K562 (cell line): Measurements from ENCODE around the gene SPNS2. TPM values are rescaled to one million over a fixed set of nuclear protein-coding genes. Genes with fewer than 3 reads are reported as not detected.

Experiments
- ATAC-seq: fragments of 200-7000 bp; cut with Tn5 transposase; 3 replicates; pipeline ENCODE4 v1.9.1; 2020; ENCODE audit warnings: moderate library complexity
- BruUV-seq: library from RNA; stranded (reverse); fragments of 400-500 nt; replicated peaks from 2 replicates; lab custom pipeline; 2021; lab: Mats Ljungman, UMichigan
- CTCF ChIA-PET: fragments of 300-600 bp; formaldehyde crosslinking; extraction: SDS; loops from one replicate; lab custom pipeline; 2021; ENCODE audit warnings: low intra/inter-chr PET ratio; lab: Yijun Ruan, JAX
- POLR2A ChIA-PET: fragments of 300-600, 350-650 bp; sonication (Branson Sonifier 250); formaldehyde crosslinking; extraction: SDS; loops from one replicate; lab custom pipeline; 2021; ENCODE audit warnings: antibody characterized with exemption, inconsistent platforms; lab: Yijun Ruan, JAX
- DNase-seq, 4 experiments: peaks; one replicate each; pipeline versions ENCODE4 v3.0.0 to v3.0.0-alpha.2; 2011 to 2018; ENCODE audit warnings: low spot score in 3 of 4, mixed read lengths in 3 of 4; ENCODE audit errors: extremely low read depth in 1 of 4
- FAIRE-seq: peaks from 2 replicates; lab custom pipeline; 2011; peaks lifted over from hg19 to GRCh38; lab: Jason Lieb, UNC
- H2AFZ ChIP-seq: 2 replicates; pipeline ENCODE4 v1.6.0; 2011; ENCODE audit warnings: low read depth, low read length, control low read depth, inconsistent platforms
- H3K27ac ChIP-seq: fragments of 200-600 bp; 3 replicates; pipeline ENCODE4 v1.8.0; 2011; ENCODE audit warnings: low read depth, mild to moderate bottlenecking, control low read depth, inconsistent platforms, low read length, moderate library complexity, mixed read lengths; ENCODE audit errors: extremely low read depth
- H3K27me3 ChIP-seq, 2 experiments: fragments of 300-600 bp in 1 of 2; 2 replicates in 1 of 2; 3 replicates in 1 of 2; pipeline versions ENCODE4 v1.6.0 to v1.8.0; 2011; ENCODE audit warnings: inconsistent platforms in 2 of 2, low read length in 2 of 2, mild to moderate bottlenecking in 1 of 2, mixed read lengths in 1 of 2, moderate library complexity in 1 of 2; ENCODE audit not compliant: control insufficient read depth in 2 of 2, insufficient read depth in 2 of 2
- H3K36me3 ChIP-seq: fragments of 300-600 bp; 3 replicates; pipeline ENCODE4 v1.8.0; 2011; ENCODE audit warnings: mild to moderate bottlenecking, low read length, inconsistent platforms; ENCODE audit not compliant: control insufficient read depth, insufficient read depth
- H3K4me1 ChIP-seq, 2 experiments: fragments of 200-600 bp in 1 of 2; replicated peaks in 1 of 2; 2 replicates in 1 of 2; 3 replicates in 1 of 2; pipeline versions ENCODE4 v1.5.1 to v1.8.0; 2011; ENCODE audit warnings: inconsistent platforms in 2 of 2, low read length in 2 of 2, mild to moderate bottlenecking in 1 of 2, mixed read lengths in 1 of 2, moderate library complexity in 1 of 2; ENCODE audit not compliant: control insufficient read depth in 2 of 2, insufficient read depth in 2 of 2
- H3K4me2 ChIP-seq: 2 replicates; pipeline ENCODE4 v1.6.1; 2011; ENCODE audit warnings: low read length, control low read depth, inconsistent platforms, mixed read lengths; ENCODE audit not compliant: insufficient read depth
- H3K4me3 ChIP-seq: fragments of 200-600 bp; sonication (generic), shearing (Covaris generic); 2 replicates; pipeline ENCODE4 v1.5.1; 2016; ENCODE audit warnings: control low read depth, inconsistent platforms
- H3K79me2 ChIP-seq: fragments of 200-600 bp; 3 replicates; pipeline ENCODE4 v1.8.0; 2011; ENCODE audit warnings: low read length, inconsistent platforms; ENCODE audit not compliant: control insufficient read depth, insufficient read depth
- H3K9ac ChIP-seq, 2 experiments: 2 replicates each; pipeline versions ENCODE4 v1.6.0 to v1.6.1; 2011; ENCODE audit warnings: low read depth in 2 of 2, low read length in 2 of 2, control low read depth in 1 of 2, inconsistent platforms in 1 of 2, mild to moderate bottlenecking in 1 of 2, mixed read lengths in 1 of 2; ENCODE audit not compliant: insufficient read depth in 1 of 2
- H3K9me1 ChIP-seq: one replicate; pipeline ENCODE4 v1.6.0; 2011; ENCODE audit warnings: inconsistent platforms, mild to moderate bottlenecking, low read length, moderate library complexity; ENCODE audit not compliant: control insufficient read depth, insufficient read depth
- H3K9me3 ChIP-seq: replicated peaks from 2 replicates; pipeline ENCODE4 v1.5.1; 2011; ENCODE audit warnings: low read depth, low read length, inconsistent platforms; ENCODE audit not compliant: control insufficient read depth, insufficient read depth
- H4K20me1 ChIP-seq: replicated peaks from 2 replicates; pipeline ENCODE4 v1.6.1; 2011; ENCODE audit warnings: low read length, inconsistent platforms, mixed read lengths; ENCODE audit not compliant: control insufficient read depth, insufficient read depth
- EZH2 ChIP-seq: IDR thresholded peaks from 2 replicates; pipeline ENCODE4 v1.6.1; 2012; ENCODE audit warnings: low read depth, mild to moderate bottlenecking, inconsistent platforms, low read length, borderline replicate concordance
- NFIC ChIP-seq: fragments of 450-650 bp; IDR thresholded peaks from 2 replicates; pipeline ENCODE4 v1.6.1; 2017; ENCODE audit warnings: mild to moderate bottlenecking, inconsistent platforms
- POLR2B ChIP-seq: fragments of 450-650 bp; IDR thresholded peaks from 2 replicates; pipeline ENCODE4 v1.6.1; 2018; ENCODE audit warnings: low read depth; ENCODE audit not compliant: partially characterized antibody
- ZNF551 ChIP-seq: fragments of 250-450 bp; sonication (Bioruptor Pico); IDR thresholded peaks from 2 replicates; pipeline ENCODE4 v1.5.0; 2021; ENCODE audit warnings: mild to moderate bottlenecking, moderate library complexity
- WGBS: fragments of 100-300 bp; shearing (Covaris generic); methylation state at CpG from one replicate; pipeline ENCODE4 v1.1.6; 2016; ENCODE audit warnings: low coverage, mixed read lengths; ENCODE audit not compliant: insufficient coverage; ENCODE audit errors: missing lambda C conversion rate; 5-methylcytosine and 5-hydroxymethylcytosine counted together
- in situ Hi-C: fragments of 300-500 bp; cut with MboI; formaldehyde crosslinking; loops from 4 replicates; pipeline ENCODE4 v1.15.0; 2018; ENCODE audit warnings: inconsistent platforms, mixed read lengths
- intact Hi-C: fragments of 100-400 bp; cut with micrococcal nuclease; formaldehyde crosslinking; loops from 2 replicates; pipeline ENCODE4 v1.14.2; 2022
- polyA plus RNA-seq, 8 experiments: library from polyadenylated mRNA; depleted of rRNA in 4 of 8; stranded (reverse) in 5 of 8; unstranded in 3 of 8; fragments of >200 nt; fragmentation: Nextera tagmentation in 2 of 8; fragmentation: Illumina TruSeq in 1 of 8; extraction: Ambion mirVana in 2 of 8; extraction: Trizol in 1 of 8; gene quantifications; 2 replicates each; pipeline versions ENCODE4 v1.2.1 to v1.2.3, GENCODE V29; 2011 to 2014; ENCODE audit warnings: inconsistent platforms in 1 of 8, missing spikeins in 1 of 8
- total RNA-seq, 7 experiments: library from RNA; depleted of rRNA in 6 of 7; stranded (reverse); fragments of >200 nt in 6 of 7; fragmentation: Illumina TruSeq in 2 of 7; extraction: Trizol in 2 of 7; gene quantifications; 2 replicates each; pipeline versions ENCODE4 v1.2.1 to v1.2.3, GENCODE V29; 2011 to 2021; ENCODE audit warnings: low replicate concordance in 1 of 7
- TF ChIP-seq, protein P1 (sequence below): sonication (generic); formaldehyde crosslinking; IDR thresholded peaks from 2 replicates; pipeline ENCODE4 v1.8.0; 2022; ENCODE audit warnings: mild to moderate bottlenecking, missing genetic modification reagents
- TF ChIP-seq, protein P2 (sequence below): sonication (generic); formaldehyde crosslinking; IDR thresholded peaks from 2 replicates; pipeline ENCODE4 v1.8.0; 2022; ENCODE audit warnings: mild to moderate bottlenecking, missing genetic modification reagents
- TF ChIP-seq, protein P3 (sequence below): sonication (generic); formaldehyde crosslinking; IDR thresholded peaks from 2 replicates; pipeline ENCODE4 v1.8.0; 2023; ENCODE audit warnings: mild to moderate bottlenecking, missing genetic modification reagents
- TF ChIP-seq, protein P4 (sequence below): fragments of 250-450 bp; sonication (Bioruptor Pico); IDR thresholded peaks from 2 replicates; pipeline ENCODE4 v1.5.0; 2021

The SPNS2 gene
- total and polyA plus RNA-seq, 9 of the 15 experiments (the other 6 are each of a cell fraction or from before 2014, with no cell fraction given) = 0.06 TPM; not detected in 8

DNA sequence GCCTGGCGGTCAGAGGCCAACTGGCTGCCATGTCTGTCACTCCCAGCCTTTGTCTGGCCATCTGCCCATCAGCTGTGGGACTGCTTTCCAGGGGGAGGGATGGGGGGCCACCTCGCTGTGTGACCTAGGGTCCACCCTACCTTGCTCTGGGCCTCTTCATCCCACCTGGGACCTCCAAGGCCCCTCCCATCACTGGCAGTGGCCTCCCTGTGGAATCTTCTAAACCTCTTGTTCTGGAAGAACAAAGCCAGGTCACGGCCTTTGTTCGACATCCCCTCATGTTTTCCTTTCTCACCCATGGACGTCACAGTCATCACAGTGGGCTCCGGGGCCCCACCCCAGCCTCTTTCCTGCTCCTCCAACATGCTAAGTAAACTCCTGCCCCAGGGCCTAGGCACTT, 24.0 kb downstream of the SPNS2 start:
- CTCF ChIA-PET = no interaction called here
- peaks cover 15 to 70% of the 10 kb centered on the region in 2 experiments; a peak in 4 of 5 replicates for H3K27me3 ChIP-seq
- no peak overlapping the region for H2AFZ ChIP-seq
- 0 out of 2 replicates have a peak, but pooled peaks have one; percentile 15 for TF ChIP-seq NFIC
- TF ChIP-seq, protein P1, sequence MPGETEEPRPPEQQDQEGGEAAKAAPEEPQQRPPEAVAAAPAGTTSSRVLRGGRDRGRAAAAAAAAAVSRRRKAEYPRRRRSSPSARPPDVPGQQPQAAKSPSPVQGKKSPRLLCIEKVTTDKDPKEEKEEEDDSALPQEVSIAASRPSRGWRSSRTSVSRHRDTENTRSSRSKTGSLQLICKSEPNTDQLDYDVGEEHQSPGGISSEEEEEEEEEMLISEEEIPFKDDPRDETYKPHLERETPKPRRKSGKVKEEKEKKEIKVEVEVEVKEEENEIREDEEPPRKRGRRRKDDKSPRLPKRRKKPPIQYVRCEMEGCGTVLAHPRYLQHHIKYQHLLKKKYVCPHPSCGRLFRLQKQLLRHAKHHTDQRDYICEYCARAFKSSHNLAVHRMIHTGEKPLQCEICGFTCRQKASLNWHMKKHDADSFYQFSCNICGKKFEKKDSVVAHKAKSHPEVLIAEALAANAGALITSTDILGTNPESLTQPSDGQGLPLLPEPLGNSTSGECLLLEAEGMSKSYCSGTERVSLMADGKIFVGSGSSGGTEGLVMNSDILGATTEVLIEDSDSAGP = no peak
- no peaks in the 10 kb centered on the region for H3K9me3 ChIP-seq
- POLR2A ChIA-PET = interaction anchor here (0.6 to 0.7 kb wide), 2 partner anchors 17 to 376 kb away, joined by 3 read pairs; no protein-coding TSS in a partner anchor
- no peaks in the 10 kb centered on the region for H3K9me1 ChIP-seq
- no TSS peak for BruUV-seq
- FAIRE-seq = no peak
- DNase-seq = no peak
- WGBS = 11% methylated on average over 5 of the region's 6 CpGs
- no peaks in the 10 kb centered on the region for H3K79me2 ChIP-seq
- 0 out of 2 replicates have a peak, but pooled peaks cover 3% of the 10 kb centered on the region for H4K20me1 ChIP-seq
- H3K27ac ChIP-seq = no peak overlapping the region
- no peak overlapping the region for H3K4me3 ChIP-seq
- no peak overlapping the region for H3K9ac ChIP-seq
- H3K4me1 ChIP-seq = peaks cover 0 to 8% of the 10 kb centered on the region in 2 experiments; a peak in 2 of 5 replicates
- H3K36me3 ChIP-seq = no peaks in the 10 kb centered on the region
- in situ Hi-C loops = no loop called here
- no peak overlapping the region for H3K4me2 ChIP-seq
- ATAC-seq = no peak
- intact Hi-C loops = no loop called here

DNA sequence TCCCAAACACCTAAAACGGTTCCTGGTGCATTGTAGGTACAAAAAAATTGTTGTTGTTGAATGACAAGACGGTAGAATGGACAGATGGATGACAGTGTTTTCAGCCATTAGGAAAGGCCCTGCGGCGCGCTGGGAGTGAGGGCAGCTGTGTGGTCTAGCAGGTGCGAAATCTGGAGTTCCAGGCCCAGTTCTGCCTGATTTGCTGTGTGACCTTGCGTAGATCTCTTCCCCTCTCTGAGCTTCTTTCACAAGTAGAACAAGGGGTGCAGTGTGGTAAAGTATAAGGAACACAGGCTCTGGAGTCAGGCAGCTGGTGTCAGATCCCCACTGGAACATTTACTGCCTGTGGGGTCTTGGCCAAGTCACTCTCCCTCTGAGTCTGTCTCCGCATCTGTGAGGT, 25.3 kb downstream of the SPNS2 start:
- no peak overlapping the region for H3K4me3 ChIP-seq
- no peak overlapping the region for H2AFZ ChIP-seq
- DNase-seq (no peak), FAIRE-seq (no peak)
- ChIA-PET CTCF (no interaction called here), POLR2A (interaction anchor here (0.7 to 1.2 kb wide), 2 partner anchors 15 to 1683 kb away, joined by 3 read pairs; no protein-coding TSS in a partner anchor)
- H3K27ac ChIP-seq = no peak overlapping the region
- H3K27me3 ChIP-seq = peaks cover 12 to 68% of the 10 kb centered on the region in 2 experiments; a peak in 4 of 5 replicates
- H3K4me1 ChIP-seq = peaks cover 0 to 4% of the 10 kb centered on the region in 2 experiments; a peak in 2 of 5 replicates
- H3K36me3 ChIP-seq = no peaks in the 10 kb centered on the region
- 0 out of 2 replicates have a peak, but pooled peaks cover 3% of the 10 kb centered on the region for H4K20me1 ChIP-seq
- WGBS = 32% methylated on average over 8 of the region's 8 CpGs
- TF ChIP-seq, protein P2, sequence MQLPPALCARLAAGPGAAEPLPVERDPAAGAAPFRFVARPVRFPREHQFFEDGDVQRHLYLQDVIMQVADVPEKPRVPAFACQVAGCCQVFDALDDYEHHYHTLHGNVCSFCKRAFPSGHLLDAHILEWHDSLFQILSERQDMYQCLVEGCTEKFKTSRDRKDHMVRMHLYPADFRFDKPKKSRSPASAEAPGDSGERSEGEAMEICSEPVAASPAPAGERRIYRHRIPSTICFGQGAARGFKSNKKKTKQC (CRISPR knock-in tag) = no peak
- TF ChIP-seq ZNF551 (CRISPR knock-in tag) (no peak), EZH2 (no peak), POLR2B (no peak)
- TF ChIP-seq, protein P3, sequence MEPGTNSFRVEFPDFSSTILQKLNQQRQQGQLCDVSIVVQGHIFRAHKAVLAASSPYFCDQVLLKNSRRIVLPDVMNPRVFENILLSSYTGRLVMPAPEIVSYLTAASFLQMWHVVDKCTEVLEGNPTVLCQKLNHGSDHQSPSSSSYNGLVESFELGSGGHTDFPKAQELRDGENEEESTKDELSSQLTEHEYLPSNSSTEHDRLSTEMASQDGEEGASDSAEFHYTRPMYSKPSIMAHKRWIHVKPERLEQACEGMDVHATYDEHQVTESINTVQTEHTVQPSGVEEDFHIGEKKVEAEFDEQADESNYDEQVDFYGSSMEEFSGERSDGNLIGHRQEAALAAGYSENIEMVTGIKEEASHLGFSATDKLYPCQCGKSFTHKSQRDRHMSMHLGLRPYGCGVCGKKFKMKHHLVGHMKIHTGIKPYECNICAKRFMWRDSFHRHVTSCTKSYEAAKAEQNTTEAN (CRISPR knock-in tag) = no peak
- TF ChIP-seq, protein P4, sequence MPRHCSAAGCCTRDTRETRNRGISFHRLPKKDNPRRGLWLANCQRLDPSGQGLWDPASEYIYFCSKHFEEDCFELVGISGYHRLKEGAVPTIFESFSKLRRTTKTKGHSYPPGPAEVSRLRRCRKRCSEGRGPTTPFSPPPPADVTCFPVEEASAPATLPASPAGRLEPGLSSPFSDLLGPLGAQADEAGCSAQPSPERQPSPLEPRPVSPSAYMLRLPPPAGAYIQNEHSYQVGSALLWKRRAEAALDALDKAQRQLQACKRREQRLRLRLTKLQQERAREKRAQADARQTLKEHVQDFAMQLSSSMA (CRISPR knock-in tag) = no peak
- TF ChIP-seq, all 486 proteins: peak for 0
- H3K4me2 ChIP-seq = no peak overlapping the region
- ATAC-seq = no peak
- BruUV-seq = no TSS peak
- no peaks in the 10 kb centered on the region for H3K9me1 ChIP-seq
- no peak overlapping the region for H3K9ac ChIP-seq
- in situ Hi-C loops = no loop called here
- H3K9me3 ChIP-seq = no peaks in the 10 kb centered on the region
- H3K79me2 ChIP-seq = no peaks in the 10 kb centered on the region
- intact Hi-C loops = no loop called here
